SU-DHL-6 (cell line): ENCODE measurements around the gene KCNIP4.

Source experiments
- H2AFZ ChIP-seq: fragments of 200-600 bp; sonication (generic); 2 replicates; pipeline ENCODE4 v1.6.1; 2014; ENCODE audit warnings: low read depth, mild to moderate bottlenecking, moderate library complexity, mixed read lengths, antibody characterized with exemption, low read length; ENCODE audit not compliant: severe bottlenecking
- H3F3A ChIP-seq: fragments of 200-600 bp; shearing (Covaris generic); 2 replicates; pipeline ENCODE4 v1.6.0; 2016; ENCODE audit warnings: antibody characterized with exemption, mild to moderate bottlenecking; ENCODE audit not compliant: insufficient read depth
- H3K27ac ChIP-seq: fragments of 200-600 bp; sonication (generic); 2 replicates; pipeline ENCODE4 v1.5.1; 2016; ENCODE audit warnings: low read depth, mild to moderate bottlenecking, low read length, moderate library complexity, mixed read lengths
- H3K27me3 ChIP-seq: fragments of 200-600 bp; sonication (generic), shearing (Covaris generic); 2 replicates; pipeline ENCODE4 v1.6.0; 2014; ENCODE audit warnings: mild to moderate bottlenecking, low read length
- H3K36me3 ChIP-seq: fragments of 200-600 bp; sonication (generic); 2 replicates; pipeline ENCODE4 v1.6.1; 2014; ENCODE audit warnings: mild to moderate bottlenecking, low read length, mixed read lengths
- H3K4me2 ChIP-seq: fragments of 300-600, 200-600 bp; shearing (Covaris generic), sonication (generic); 2 replicates; pipeline ENCODE4 v1.6.0; 2014; ENCODE audit warnings: low read length, low read depth, mild to moderate bottlenecking; ENCODE audit not compliant: poor library complexity, severe bottlenecking
- H3K4me3 ChIP-seq: fragments of 200-600 bp; sonication (generic); 2 replicates; pipeline ENCODE4 v1.5.1; 2014; ENCODE audit warnings: antibody characterized with exemption, low read length, mild to moderate bottlenecking, mixed read lengths; ENCODE audit not compliant: insufficient read depth, poor library complexity, severe bottlenecking
- H3K79me2 ChIP-seq: fragments of 200-600 bp; sonication (generic); 2 replicates; pipeline ENCODE4 v1.6.1; 2014; ENCODE audit warnings: mild to moderate bottlenecking, low read length, moderate library complexity; ENCODE audit not compliant: insufficient read depth
- H3K9ac ChIP-seq: fragments of 200-600 bp; sonication (generic); 2 replicates; pipeline ENCODE4 v1.7.0; 2014; ENCODE audit warnings: mild to moderate bottlenecking, low read length
- H3K9me2 ChIP-seq: fragments of 200-600 bp; sonication (generic); replicated peaks from 2 replicates; pipeline ENCODE4 v1.6.1; 2014; ENCODE audit warnings: low read length; ENCODE audit not compliant: insufficient read depth
- H3K9me3 ChIP-seq: fragments of 200-600 bp; sonication (generic); 2 replicates; pipeline ENCODE4 v1.6.1; 2014; ENCODE audit warnings: low read length, mixed read lengths; ENCODE audit not compliant: insufficient read depth
- H4K20me1 ChIP-seq: fragments of 200-600 bp; sonication (generic); 2 replicates; pipeline ENCODE4 v1.6.1; 2014; ENCODE audit warnings: low read depth, mild to moderate bottlenecking, antibody characterized with exemption, low read length, moderate library complexity, mixed read lengths
- CTCF ChIP-seq: fragments of 200-600 bp; sonication (generic); IDR thresholded peaks from one replicate; pipeline ENCODE4 v1.5.1; 2017; ENCODE audit warnings: antibody characterized with exemption, mild to moderate bottlenecking, low read length, moderate library complexity; ENCODE audit not compliant: insufficient read depth, poor library complexity, severe bottlenecking
- EZH2phosphoT487 ChIP-seq: fragments of 200-600 bp; sonication (generic), shearing (Covaris generic); conservative IDR thresholded peaks from 2 replicates; pipeline ENCODE4 v1.6.1; 2018; ENCODE audit warnings: mild to moderate bottlenecking, antibody characterized with exemption, low read length, moderate library complexity, mixed read lengths

Gene KCNIP4

GRCh38 chr4:21692241-21692640 is 256.3 kb downstream of the KCNIP4 start:
- no peaks in the 10 kb centered on the region for H3K79me2 ChIP-seq
- no peak overlapping the region for H2AFZ ChIP-seq
- no peaks in the 10 kb centered on the region for H3K9me2 ChIP-seq
- H3K4me2 ChIP-seq: no peak overlapping the region
- H3K36me3 ChIP-seq: no peaks in the 10 kb centered on the region
- H4K20me1 ChIP-seq: no peaks in the 10 kb centered on the region
- H3F3A ChIP-seq: no peaks in the 10 kb centered on the region
- no peak overlapping the region for H3K4me3 ChIP-seq
- no peaks in the 10 kb centered on the region for H3K9me3 ChIP-seq
- no peaks in the 10 kb centered on the region for H3K27me3 ChIP-seq
- TF ChIP-seq CTCF: no peak
- TF ChIP-seq EZH2phosphoT487: no peak
- H3K27ac ChIP-seq: no peak overlapping the region
- no peak overlapping the region for H3K9ac ChIP-seq

GRCh38 chr4:21688596-21689265 is 259.8 kb downstream of the KCNIP4 start:
- no peak for TF ChIP-seq EZH2phosphoT487
- H3K27ac ChIP-seq: no peak overlapping the region
- no peaks in the 10 kb centered on the region for H3F3A ChIP-seq

GRCh38 chr4:21685911-21686310 is 262.7 kb downstream of the KCNIP4 start:
- H3K9ac ChIP-seq: no peak overlapping the region
- no peaks in the 10 kb centered on the region for H3F3A ChIP-seq
- H4K20me1 ChIP-seq: no peaks in the 10 kb centered on the region
- H3K27me3 ChIP-seq: no peaks in the 10 kb centered on the region
- no peak overlapping the region for H3K4me2 ChIP-seq
- no peak overlapping the region for H3K4me3 ChIP-seq
- no peaks in the 10 kb centered on the region for H3K79me2 ChIP-seq
- no peaks in the 10 kb centered on the region for H3K36me3 ChIP-seq
- 0 out of 2 replicates have a peak, but pooled peaks cover 3% of the 10 kb centered on the region for H3K9me3 ChIP-seq
- H3K27ac ChIP-seq: no peak overlapping the region
- TF ChIP-seq CTCF: no peak
- TF ChIP-seq EZH2phosphoT487: no peak
- H2AFZ ChIP-seq: no peak overlapping the region
- no peaks in the 10 kb centered on the region for H3K9me2 ChIP-seq

More at GRCh38 chr4:21688596-21689265, 259.8 kb downstream of the KCNIP4 start:
- H3K36me3 ChIP-seq: no peaks in the 10 kb centered on the region
- no peaks in the 10 kb centered on the region for H3K79me2 ChIP-seq
- H3K4me2 ChIP-seq: no peak overlapping the region
- no peaks in the 10 kb centered on the region for H3K27me3 ChIP-seq
- H3K9me3 ChIP-seq: 0 out of 2 replicates have a peak, but pooled peaks cover 3% of the 10 kb centered on the region
- no peak overlapping the region for H3K4me3 ChIP-seq
- no peaks in the 10 kb centered on the region for H3K9me2 ChIP-seq
- H3K9ac ChIP-seq: no peak overlapping the region
- H4K20me1 ChIP-seq: no peaks in the 10 kb centered on the region
- H2AFZ ChIP-seq: no peak overlapping the region

DNA sequence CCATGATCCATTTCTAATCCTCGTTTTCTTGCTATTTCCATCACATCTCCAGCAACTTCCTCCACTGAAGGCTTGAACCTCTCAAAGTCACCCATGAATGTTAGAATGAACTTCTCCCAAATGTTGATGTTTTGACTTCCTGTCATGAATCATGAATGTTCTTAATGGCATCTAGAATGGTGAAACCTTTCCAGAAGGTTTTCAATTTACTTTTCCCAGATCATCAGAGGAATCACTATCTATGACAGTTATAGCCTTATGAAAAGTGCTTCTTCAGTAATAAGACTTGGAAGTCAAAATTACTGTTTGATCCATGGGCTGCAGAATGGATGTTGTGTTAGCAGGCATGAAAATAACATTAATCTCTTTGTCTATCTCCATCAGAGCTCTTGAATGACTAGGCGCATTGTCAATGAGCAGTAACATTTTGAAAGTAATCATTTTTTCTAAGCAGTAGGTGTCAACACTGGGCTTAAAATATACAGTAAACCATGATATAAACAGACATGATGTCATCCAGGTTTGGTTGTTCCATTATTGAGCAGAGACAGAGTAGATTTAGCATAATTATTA is 268.2 kb downstream of the KCNIP4 start:
- H3K4me2 ChIP-seq: no peak overlapping the region
- TF ChIP-seq CTCF (no peak), EZH2phosphoT487 (no peak)
- no peaks in the 10 kb centered on the region for H3K79me2 ChIP-seq
- H2AFZ ChIP-seq: no peak overlapping the region
- no peaks in the 10 kb centered on the region for H3K9me3 ChIP-seq
- no peak overlapping the region for H3K9ac ChIP-seq
- H3K27me3 ChIP-seq: no peaks in the 10 kb centered on the region
- no peaks in the 10 kb centered on the region for H3F3A ChIP-seq
- no peaks in the 10 kb centered on the region for H3K36me3 ChIP-seq
- H3K9me2 ChIP-seq: no peaks in the 10 kb centered on the region
- no peak overlapping the region for H3K4me3 ChIP-seq
- H4K20me1 ChIP-seq: no peaks in the 10 kb centered on the region
- no peak overlapping the region for H3K27ac ChIP-seq
